ENCODE results near the gene RPS6KB2. TPM values are rescaled to one million over a fixed set of nuclear protein-coding genes. Genes with fewer than 3 reads are reported as not detected.
A peak's percentile ranks its signal among the peaks of the same experiment; 100 is the strongest.
"Not testable (repeated sequence)": the region's sequence is repeated elsewhere in the genome, so short reads cannot be mapped to it uniquely, and the experiment has no call there.

Gene RPS6KB2
- total RNA-seq, 1 experiment from 2014 or later, result 90.2 TPM

GRCh38 chr11:67403085-67403484 is 25.2 kb upstream of the RPS6KB2 start:
- H3K4me3 ChIP-seq (ENCODE audit: insufficient read depth, low read depth, low read length); DNase-seq: not testable (repeated sequence)

DNA sequence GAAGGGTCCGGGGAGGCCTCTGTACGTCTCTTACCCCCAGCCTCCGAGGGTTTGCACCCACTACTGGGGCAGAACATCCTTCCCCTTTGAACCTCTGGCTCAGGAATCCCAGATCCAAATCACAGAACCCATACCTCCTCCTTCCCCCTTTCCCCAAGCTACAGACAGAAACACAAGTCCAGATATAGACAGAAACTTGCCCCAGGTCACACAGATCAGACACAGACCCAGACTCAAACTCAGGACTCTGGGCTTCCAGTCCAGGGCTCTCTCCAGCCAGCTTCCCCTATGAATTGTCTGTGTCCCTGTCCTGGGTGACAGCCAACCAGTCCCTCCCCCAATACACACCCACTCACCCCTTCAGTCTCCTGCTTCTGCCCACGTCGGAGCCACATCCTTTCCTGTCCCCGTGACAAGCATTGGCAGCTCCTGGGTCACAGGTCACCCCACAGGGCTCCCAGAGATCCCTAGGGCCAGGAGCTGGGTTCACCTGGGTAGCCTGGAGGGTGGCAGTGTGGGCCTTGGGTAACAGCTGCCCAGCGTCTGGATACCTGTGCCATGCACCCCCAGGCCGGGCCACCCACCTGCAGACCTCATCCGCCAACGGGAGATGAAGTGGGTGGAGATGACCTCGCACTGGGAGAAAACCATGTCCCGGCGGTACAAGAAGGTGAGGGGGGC is 23.6 kb upstream of the RPS6KB2 start:
- DNase-seq, result no peak
- Histone ChIP-seq H3K27me3 (ENCODE audit: control insufficient read depth, insufficient read depth, low read length) (no peaks in the 10 kb centered on the region), H3K4me3 (ENCODE audit: insufficient read depth, low read depth, low read length) (no peak overlapping the region), H3K36me3 (replicated peaks; ENCODE audit: control insufficient read depth, insufficient read depth, low read length) (peaks cover 4% of the 10 kb centered on the region)

More at GRCh38 chr11:67403085-67403484, 25.2 kb upstream of the RPS6KB2 start:
- H3K27me3 ChIP-seq (ENCODE audit: control insufficient read depth, insufficient read depth, low read length), result not testable (repeated sequence)
- peaks cover 13% of the 10 kb centered on the region for H3K36me3 ChIP-seq (replicated peaks; ENCODE audit: control insufficient read depth, insufficient read depth, low read length)

- DNase-seq, result no peak
- H3K4me3 ChIP-seq (ENCODE audit: insufficient read depth, low read depth, low read length), result no peak overlapping the region
- no peaks in the 10 kb centered on the region for H3K27me3 ChIP-seq (ENCODE audit: control insufficient read depth, insufficient read depth, low read length)
- H3K36me3 ChIP-seq (replicated peaks; ENCODE audit: control insufficient read depth, insufficient read depth, low read length), result peaks cover 3% of the 10 kb centered on the region
These were observed 23.1 kb upstream of the RPS6KB2 start for GRCh38 chr11:67405196-67405567.

- H3K27me3 ChIP-seq (ENCODE audit: control insufficient read depth, insufficient read depth, low read length), result no peaks in the 10 kb centered on the region
- DNase-seq, result no peak
- no peak overlapping the region for H3K4me3 ChIP-seq (ENCODE audit: insufficient read depth, low read depth, low read length)
- no peaks in the 10 kb centered on the region for H3K36me3 ChIP-seq (replicated peaks; ENCODE audit: control insufficient read depth, insufficient read depth, low read length)
These were observed 22.5 kb upstream of the RPS6KB2 start for GRCh38 chr11:67405688-67406339.

DNA sequence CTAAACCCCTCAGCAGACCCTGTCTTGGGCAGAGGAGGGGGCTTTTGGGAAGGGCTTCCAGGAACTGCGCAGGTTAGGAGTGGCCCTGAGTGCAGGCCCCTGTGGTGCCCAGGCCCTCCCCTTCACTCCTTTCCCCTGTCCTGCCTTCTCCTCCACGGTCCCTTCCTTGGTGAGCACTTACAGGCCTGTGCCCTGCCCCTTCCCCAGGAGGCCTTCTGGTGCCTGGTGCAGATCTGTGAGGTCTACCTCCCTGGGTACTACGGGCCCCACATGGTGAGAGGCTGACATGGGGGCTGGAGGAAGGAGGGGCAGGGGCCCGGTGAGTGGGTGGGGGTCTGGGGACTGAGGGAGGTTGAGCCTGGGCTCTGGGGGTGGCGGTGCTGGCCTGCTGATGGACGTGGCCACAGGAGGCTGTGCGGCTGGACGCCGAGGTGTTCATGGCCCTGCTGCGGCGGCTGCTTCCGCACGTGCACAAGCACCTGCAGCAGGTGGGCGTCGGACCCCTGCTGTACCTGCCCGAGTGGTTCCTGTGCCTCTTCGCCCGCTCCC is 21.8 kb upstream of the RPS6KB2 start:
- no peak for DNase-seq
- Histone ChIP-seq H3K27me3 (ENCODE audit: control insufficient read depth, insufficient read depth, low read length) (no peaks in the 10 kb centered on the region), H3K36me3 (replicated peaks; ENCODE audit: control insufficient read depth, insufficient read depth, low read length) (no peaks in the 10 kb centered on the region), H3K4me3 (ENCODE audit: insufficient read depth, low read depth, low read length) (no peak overlapping the region)

- Histone ChIP-seq H3K4me3 (ENCODE audit: insufficient read depth, low read depth, low read length) (no peak overlapping the region), H3K27me3 (ENCODE audit: control insufficient read depth, insufficient read depth, low read length) (peaks cover 5% of the 10 kb centered on the region), H3K36me3 (replicated peaks; ENCODE audit: control insufficient read depth, insufficient read depth, low read length) (no peaks in the 10 kb centered on the region)
- no peak for DNase-seq
These were observed 21.2 kb upstream of the RPS6KB2 start for GRCh38 chr11:67406969-67407687.

DNA sequence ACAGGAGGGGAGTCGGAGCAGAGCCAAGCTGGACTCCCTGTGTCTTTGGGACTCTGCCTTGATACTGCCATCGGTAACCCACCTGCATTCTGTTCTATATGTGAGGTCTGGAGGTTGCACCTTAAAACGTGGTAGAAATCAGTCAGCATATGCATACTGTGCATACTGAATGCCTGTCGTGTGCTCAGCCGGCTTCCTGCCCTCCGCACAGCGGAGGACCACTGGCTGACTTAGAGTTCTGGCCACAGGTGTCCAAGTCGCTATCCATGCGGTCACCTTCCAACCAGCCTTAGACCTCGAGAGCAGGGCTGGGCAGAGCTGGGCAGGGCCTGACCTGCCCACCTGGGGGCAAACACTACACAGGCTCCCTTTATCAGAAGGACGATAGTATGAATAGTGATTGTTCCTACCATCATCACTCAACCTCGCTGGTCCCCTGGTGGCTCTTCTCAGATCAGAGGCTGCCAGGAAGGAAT is 20.6 kb upstream of the RPS6KB2 start:
- DNase-seq, result no peak
- no peaks in the 10 kb centered on the region for H3K36me3 ChIP-seq (replicated peaks; ENCODE audit: control insufficient read depth, insufficient read depth, low read length)
- no peak overlapping the region for H3K4me3 ChIP-seq (ENCODE audit: insufficient read depth, low read depth, low read length)
- peaks cover 6% of the 10 kb centered on the region for H3K27me3 ChIP-seq (ENCODE audit: control insufficient read depth, insufficient read depth, low read length)

GRCh38 chr11:67408437-67409200 is 19.7 kb upstream of the RPS6KB2 start:
- Histone ChIP-seq H3K4me3 (ENCODE audit: insufficient read depth, low read depth, low read length) (no peak overlapping the region), H3K36me3 (replicated peaks; ENCODE audit: control insufficient read depth, insufficient read depth, low read length) (no peaks in the 10 kb centered on the region), H3K27me3 (ENCODE audit: control insufficient read depth, insufficient read depth, low read length) (peaks cover 6% of the 10 kb centered on the region)
- no peak for DNase-seq

DNA sequence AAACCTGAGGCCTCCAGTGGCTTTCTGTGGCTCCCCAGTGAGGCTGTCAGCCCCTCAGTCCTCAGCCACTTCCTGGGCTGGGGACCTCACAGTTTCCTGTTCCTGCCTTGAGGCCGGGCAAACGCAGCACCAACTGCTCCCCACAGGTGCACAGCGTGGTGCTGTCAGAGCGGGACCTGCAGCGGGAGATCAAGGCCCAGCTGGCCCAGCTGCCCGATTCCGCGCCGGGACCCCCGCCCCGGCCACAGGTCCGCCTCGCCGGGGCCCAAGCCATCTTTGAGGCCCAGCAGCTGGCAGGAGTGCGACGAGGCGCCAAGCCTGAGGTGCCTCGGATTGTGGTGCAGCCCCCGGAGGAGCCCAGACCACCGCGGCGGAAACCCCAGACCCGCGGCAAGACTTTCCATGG is 19.0 kb upstream of the RPS6KB2 start:
- H3K27me3 ChIP-seq (ENCODE audit: control insufficient read depth, insufficient read depth, low read length), result peaks cover 6% of the 10 kb centered on the region

GRCh38 chr11:67409781-67410368 is 18.4 kb upstream of the RPS6KB2 start:
- Histone ChIP-seq H3K4me3 (ENCODE audit: insufficient read depth, low read depth, low read length) (no peak overlapping the region), H3K36me3 (replicated peaks; ENCODE audit: control insufficient read depth, insufficient read depth, low read length) (no peaks in the 10 kb centered on the region), H3K27me3 (ENCODE audit: control insufficient read depth, insufficient read depth, low read length) (peaks cover 7% of the 10 kb centered on the region)
- DNase-seq, result peak; percentile 96

More for the DNA sequence above, 19.0 kb upstream of the RPS6KB2 start:
- Histone ChIP-seq H3K36me3 (replicated peaks; ENCODE audit: control insufficient read depth, insufficient read depth, low read length) (no peaks in the 10 kb centered on the region), H3K4me3 (ENCODE audit: insufficient read depth, low read depth, low read length) (no peak overlapping the region)
- peak; percentile 73 for DNase-seq

- Histone ChIP-seq H3K36me3 (replicated peaks; ENCODE audit: control insufficient read depth, insufficient read depth, low read length) (no peaks in the 10 kb centered on the region), H3K27me3 (ENCODE audit: control insufficient read depth, insufficient read depth, low read length) (peaks cover 11% of the 10 kb centered on the region), H3K4me3 (ENCODE audit: insufficient read depth, low read depth, low read length) (no peak overlapping the region)
- DNase-seq, result no peak
These were observed 17.9 kb upstream of the RPS6KB2 start for GRCh38 chr11:67410369-67410831.

- Histone ChIP-seq H3K36me3 (replicated peaks; ENCODE audit: control insufficient read depth, insufficient read depth, low read length) (no peaks in the 10 kb centered on the region), H3K27me3 (ENCODE audit: control insufficient read depth, insufficient read depth, low read length) (peaks cover 13% of the 10 kb centered on the region), H3K4me3 (ENCODE audit: insufficient read depth, low read depth, low read length) (no peak overlapping the region)
- DNase-seq, result no peak
These were observed 17.1 kb upstream of the RPS6KB2 start for GRCh38 chr11:67410984-67411784.

DNA sequence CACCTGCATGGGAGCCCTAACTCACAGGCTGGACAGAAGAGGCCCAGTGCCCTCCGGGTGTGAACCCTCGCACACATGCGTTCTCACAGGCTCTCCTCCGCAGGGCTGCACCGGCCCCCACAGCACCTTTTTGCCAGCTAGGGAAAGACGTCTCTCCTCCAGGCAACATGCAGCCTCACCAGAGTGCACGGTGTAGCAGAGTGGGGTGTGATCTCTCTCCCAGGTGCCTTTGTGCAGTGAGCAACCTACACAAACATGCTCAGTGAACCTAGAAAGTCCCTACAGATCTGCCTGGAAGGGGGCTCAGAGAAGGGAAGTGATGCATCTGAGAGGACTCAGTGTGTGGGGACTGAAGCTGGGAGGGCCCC is 16.5 kb upstream of the RPS6KB2 start:
- H3K4me3 ChIP-seq (ENCODE audit: insufficient read depth, low read depth, low read length), result no peak overlapping the region
- no peaks in the 10 kb centered on the region for H3K36me3 ChIP-seq (replicated peaks; ENCODE audit: control insufficient read depth, insufficient read depth, low read length)
- H3K27me3 ChIP-seq (ENCODE audit: control insufficient read depth, insufficient read depth, low read length), result peaks cover 13% of the 10 kb centered on the region
- no peak for DNase-seq

Measured in H7 (cell line).